Measurements from ENCODE around the gene DBNDD1. TPM values are rescaled to one million over a fixed set of nuclear protein-coding genes. Genes with fewer than 3 reads are reported as not detected.

DBNDD1 gene
- total RNA-seq, 1 experiment from 2014 or later: 64.6 TPM

DNA sequence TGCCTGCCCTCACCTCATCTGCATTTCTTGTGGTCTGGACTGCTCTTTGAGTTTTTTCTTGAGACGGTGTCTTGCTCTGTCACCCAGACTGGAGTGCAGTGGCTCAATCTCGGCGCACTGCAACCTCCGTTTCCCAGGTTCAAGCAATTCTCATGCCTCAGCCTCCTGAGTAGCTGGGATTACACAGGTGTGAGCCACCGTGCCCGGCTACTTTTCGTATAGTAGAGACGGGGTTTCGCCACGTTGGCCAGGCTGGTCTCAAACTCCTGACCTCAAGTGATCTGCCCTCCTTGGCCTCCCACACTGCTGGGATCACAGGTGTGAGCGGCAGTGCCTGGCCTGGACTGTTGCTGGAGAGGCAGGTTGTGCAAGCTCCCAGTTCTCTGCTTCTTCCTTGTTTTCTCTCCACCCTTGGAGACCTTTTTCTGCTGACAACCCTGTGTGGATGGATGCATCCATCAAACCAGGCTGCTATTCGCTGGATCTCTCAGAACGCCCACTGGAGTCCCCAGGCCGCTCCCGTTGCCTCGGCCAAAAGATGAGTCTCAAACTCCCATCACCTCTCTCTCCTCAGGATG lies 22.7 kb upstream of the DBNDD1 start:
- POLR2A ChIA-PET: no interaction called here
- H3K4me1 ChIP-seq: peaks cover 18% of the 10 kb centered on the region
- Mint-ChIP-seq H3K9me3 (ENCODE audit: unreplicated experiment) (no peaks in the 10 kb centered on the region), H3K27ac (ENCODE audit: unreplicated experiment) (no peak overlapping the region), H3K4me3 (ENCODE audit: unreplicated experiment) (no peak overlapping the region), H3K27me3 (ENCODE audit: insufficient read depth, unreplicated experiment) (no peaks in the 10 kb centered on the region), H3K36me3 (ENCODE audit: insufficient read depth, unreplicated experiment) (peaks cover 60% of the 10 kb centered on the region), H3K4me1 (ENCODE audit: low read depth, unreplicated experiment) (peaks cover 21% of the 10 kb centered on the region)
- H3K36me3 ChIP-seq (ENCODE audit: control insufficient read depth, insufficient read depth, low read length): peaks cover 13% of the 10 kb centered on the region
- TF ChIP-seq, protein P1, sequence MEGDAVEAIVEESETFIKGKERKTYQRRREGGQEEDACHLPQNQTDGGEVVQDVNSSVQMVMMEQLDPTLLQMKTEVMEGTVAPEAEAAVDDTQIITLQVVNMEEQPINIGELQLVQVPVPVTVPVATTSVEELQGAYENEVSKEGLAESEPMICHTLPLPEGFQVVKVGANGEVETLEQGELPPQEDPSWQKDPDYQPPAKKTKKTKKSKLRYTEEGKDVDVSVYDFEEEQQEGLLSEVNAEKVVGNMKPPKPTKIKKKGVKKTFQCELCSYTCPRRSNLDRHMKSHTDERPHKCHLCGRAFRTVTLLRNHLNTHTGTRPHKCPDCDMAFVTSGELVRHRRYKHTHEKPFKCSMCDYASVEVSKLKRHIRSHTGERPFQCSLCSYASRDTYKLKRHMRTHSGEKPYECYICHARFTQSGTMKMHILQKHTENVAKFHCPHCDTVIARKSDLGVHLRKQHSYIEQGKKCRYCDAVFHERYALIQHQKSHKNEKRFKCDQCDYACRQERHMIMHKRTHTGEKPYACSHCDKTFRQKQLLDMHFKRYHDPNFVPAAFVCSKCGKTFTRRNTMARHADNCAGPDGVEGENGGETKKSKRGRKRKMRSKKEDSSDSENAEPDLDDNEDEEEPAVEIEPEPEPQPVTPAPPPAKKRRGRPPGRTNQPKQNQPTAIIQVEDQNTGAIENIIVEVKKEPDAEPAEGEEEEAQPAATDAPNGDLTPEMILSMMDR (IDR thresholded peaks at IDR 0.05; ENCODE audit: insufficient read depth in 1 of 2, low read depth in 1 of 2, low read length in 1 of 2, severe bottlenecking in 1 of 2, unreplicated experiment in 1 of 2): no peak
- no TSS peak for BruUV-seq (replicated peaks)
- H3K9me3 ChIP-seq: no peaks in the 10 kb centered on the region
- no peaks in the 10 kb centered on the region for H3K27me3 ChIP-seq (replicated peaks; ENCODE audit: control insufficient read depth, insufficient read depth, low read length)
- DNase-seq: no peak
- CTCF ChIA-PET: no interaction called here
- H3K4me3 ChIP-seq (ENCODE audit: low read depth, low read length): no peak overlapping the region
- intact Hi-C loops (cut with micrococcal nuclease; ENCODE audit: unreplicated experiment): no loop called here

GRCh38 chr16:90040152-90041023 lies 21.1 kb upstream of the DBNDD1 start:
- peaks cover 14% of the 10 kb centered on the region for H3K4me1 Mint-ChIP-seq (ENCODE audit: low read depth, unreplicated experiment)
- no peak for DNase-seq
- intact Hi-C loops (cut with micrococcal nuclease; ENCODE audit: unreplicated experiment): no loop called here
- Histone ChIP-seq H3K36me3 (ENCODE audit: control insufficient read depth, insufficient read depth, low read length) (peaks cover 16% of the 10 kb centered on the region), H3K27me3 (replicated peaks; ENCODE audit: control insufficient read depth, insufficient read depth, low read length) (no peaks in the 10 kb centered on the region), H3K9me3 (no peaks in the 10 kb centered on the region), H3K4me1 (peaks cover 12% of the 10 kb centered on the region), H3K4me3 (ENCODE audit: low read depth, low read length) (no peak overlapping the region)
- H3K27me3 Mint-ChIP-seq (ENCODE audit: insufficient read depth, unreplicated experiment): no peaks in the 10 kb centered on the region
- H3K27ac Mint-ChIP-seq (ENCODE audit: unreplicated experiment): peak overlapping the region; percentile 23
- TF ChIP-seq, protein P1 (IDR thresholded peaks at IDR 0.05; ENCODE audit: insufficient read depth in 1 of 2, low read depth in 1 of 2, low read length in 1 of 2, severe bottlenecking in 1 of 2, unreplicated experiment in 1 of 2): no peak
- no peaks in the 10 kb centered on the region for H3K9me3 Mint-ChIP-seq (ENCODE audit: unreplicated experiment)
- no TSS peak for BruUV-seq (replicated peaks)
- peaks cover 55% of the 10 kb centered on the region for H3K36me3 Mint-ChIP-seq (ENCODE audit: insufficient read depth, unreplicated experiment)
- ChIA-PET CTCF (no interaction called here), POLR2A (no interaction called here)
- no peak overlapping the region for H3K4me3 Mint-ChIP-seq (ENCODE audit: unreplicated experiment)

DNA sequence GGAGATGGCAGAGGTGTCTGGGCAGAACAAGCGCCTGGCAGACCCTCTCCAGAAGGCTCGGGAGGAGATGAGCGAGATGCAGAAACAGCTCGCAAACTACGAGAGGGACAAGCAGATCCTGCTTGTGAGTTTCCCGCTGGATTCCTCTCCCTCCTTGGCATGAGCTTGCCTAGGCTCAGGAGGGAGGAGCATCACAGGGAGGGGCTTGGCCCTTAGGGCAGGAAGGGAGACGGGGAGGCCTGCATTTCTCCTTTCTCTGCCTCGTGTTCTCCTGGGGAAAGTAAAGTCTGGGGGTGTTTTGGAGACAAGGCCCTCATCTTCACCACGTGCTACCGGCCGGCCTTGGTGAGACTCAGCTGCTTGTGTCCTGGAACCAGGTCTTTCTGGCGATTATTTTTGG lies 18.0 kb upstream of the DBNDD1 start:
- intact Hi-C loops (cut with micrococcal nuclease; ENCODE audit: unreplicated experiment): no loop called here
- ChIA-PET POLR2A (no interaction called here), CTCF (no interaction called here)
- Mint-ChIP-seq H3K4me3 (ENCODE audit: unreplicated experiment) (no peak overlapping the region), H3K27me3 (ENCODE audit: insufficient read depth, unreplicated experiment) (no peaks in the 10 kb centered on the region), H3K4me1 (ENCODE audit: low read depth, unreplicated experiment) (no peaks in the 10 kb centered on the region), H3K27ac (ENCODE audit: unreplicated experiment) (no peak overlapping the region), H3K36me3 (ENCODE audit: insufficient read depth, unreplicated experiment) (peaks cover 60% of the 10 kb centered on the region), H3K9me3 (ENCODE audit: unreplicated experiment) (no peaks in the 10 kb centered on the region)
- no peaks in the 10 kb centered on the region for H3K4me1 ChIP-seq
- H3K27me3 ChIP-seq (replicated peaks; ENCODE audit: control insufficient read depth, insufficient read depth, low read length): no peaks in the 10 kb centered on the region
- TF ChIP-seq, protein P1 (IDR thresholded peaks at IDR 0.05; ENCODE audit: insufficient read depth in 1 of 2, low read depth in 1 of 2, low read length in 1 of 2, severe bottlenecking in 1 of 2, unreplicated experiment in 1 of 2): no peak
- no peaks in the 10 kb centered on the region for H3K9me3 ChIP-seq
- no TSS peak for BruUV-seq (replicated peaks)
- H3K4me3 ChIP-seq (ENCODE audit: low read depth, low read length): no peak overlapping the region
- peaks cover 23% of the 10 kb centered on the region for H3K36me3 ChIP-seq (ENCODE audit: control insufficient read depth, insufficient read depth, low read length)
- DNase-seq: no peak
